H9 (cell line): Measurements from ENCODE around the gene CDH4. TPM values are rescaled to one million over a fixed set of nuclear protein-coding genes. Genes with fewer than 3 reads are reported as not detected.

Experiments used
- DNase-seq: peaks from one replicate; pipeline ENCODE4 v3.0.0-alpha.2; 2017
- H2AFZ ChIP-seq: one replicate; pipeline ENCODE4 v1.6.1; 2013; ENCODE audit warnings: mild to moderate bottlenecking, low read length, control low read depth, moderate library complexity
- H2AK5ac ChIP-seq: 2 replicates; pipeline ENCODE4 v1.6.1; 2013; ENCODE audit warnings: low read length, control low read depth, mixed read lengths; ENCODE audit not compliant: insufficient read length
- H2BK120ac ChIP-seq: one replicate; pipeline ENCODE4 v1.6.1; 2013; ENCODE audit warnings: low read depth, mild to moderate bottlenecking, low read length, control low read depth, inconsistent platforms; ENCODE audit not compliant: poor library complexity, severe bottlenecking
- H2BK12ac ChIP-seq: 2 replicates; pipeline ENCODE4 v1.6.1; 2013; ENCODE audit warnings: low read length, control low read depth, mixed read lengths, low read depth; ENCODE audit not compliant: insufficient read length
- H2BK15ac ChIP-seq: 2 replicates; pipeline ENCODE4 v1.6.1; 2013; ENCODE audit warnings: low read depth, low read length, control low read depth
- H2BK20ac ChIP-seq: one replicate; pipeline ENCODE4 v1.6.1; 2013; ENCODE audit warnings: low read depth, mild to moderate bottlenecking, low read length, control low read depth, inconsistent platforms; ENCODE audit not compliant: poor library complexity, severe bottlenecking
- H2BK5ac ChIP-seq: 2 replicates; pipeline ENCODE4 v1.6.1; 2013; ENCODE audit warnings: low read length, control low read depth, mixed read lengths; ENCODE audit not compliant: insufficient read length
- H3K14ac ChIP-seq: 2 replicates; pipeline ENCODE4 v1.6.1; 2013; ENCODE audit warnings: low read length, control low read depth; ENCODE audit not compliant: insufficient read depth
- H3K18ac ChIP-seq: 2 replicates; pipeline ENCODE4 v1.6.1; 2013; ENCODE audit warnings: low read depth, mild to moderate bottlenecking, mixed read lengths, low read length, control low read depth; ENCODE audit not compliant: insufficient read length
- H3K23ac ChIP-seq: 2 replicates; pipeline ENCODE4 v1.6.1; 2013; ENCODE audit warnings: low read length, control low read depth, mixed read lengths, low read depth; ENCODE audit not compliant: insufficient read length
- H3K23me2 ChIP-seq: 2 replicates; pipeline ENCODE4 v1.6.1; 2013; ENCODE audit warnings: low read depth, mild to moderate bottlenecking, mixed read lengths, low read length, control low read depth; ENCODE audit not compliant: insufficient read length, poor library complexity, severe bottlenecking
- H3K27ac ChIP-seq: 2 replicates; pipeline ENCODE4 v1.5.1; 2013; ENCODE audit warnings: low read length, control low read depth, mixed read lengths, low read depth; ENCODE audit not compliant: insufficient read length
- H3K27me3 ChIP-seq: 2 replicates; pipeline ENCODE4 v1.6.1; 2013; ENCODE audit warnings: low read length, control low read depth, inconsistent platforms; ENCODE audit not compliant: insufficient read depth
- H3K4ac ChIP-seq: 2 replicates; pipeline ENCODE4 v1.6.1; 2013; ENCODE audit warnings: low read depth, mild to moderate bottlenecking, control low read depth, inconsistent platforms, low read length, moderate library complexity
- H3K4me1 ChIP-seq: 2 replicates; pipeline ENCODE4 v1.6.1; 2013; ENCODE audit warnings: low read length, control low read depth, inconsistent platforms; ENCODE audit not compliant: insufficient read depth
- H3K4me2 ChIP-seq: 2 replicates; pipeline ENCODE4 v1.6.1; 2013; ENCODE audit warnings: low read length, control low read depth, mixed read lengths; ENCODE audit not compliant: insufficient read length, insufficient read depth
- H3K56ac ChIP-seq: 2 replicates; pipeline ENCODE4 v1.6.1; 2013; ENCODE audit warnings: low read depth, mild to moderate bottlenecking, mixed read lengths, low read length, control low read depth; ENCODE audit not compliant: insufficient read length
- H3K79me1 ChIP-seq: 2 replicates; pipeline ENCODE4 v1.6.1; 2013; ENCODE audit warnings: low read depth, mild to moderate bottlenecking, moderate library complexity, low read length, control low read depth, inconsistent platforms; ENCODE audit not compliant: insufficient read depth, poor library complexity, severe bottlenecking
- H3K79me2 ChIP-seq: 2 replicates; pipeline ENCODE4 v1.6.1; 2013; ENCODE audit warnings: low read length, control low read depth, inconsistent platforms; ENCODE audit not compliant: insufficient read depth
- H3K9ac ChIP-seq: 2 replicates; pipeline ENCODE4 v1.6.1; 2013; ENCODE audit warnings: low read length, control low read depth, mixed read lengths; ENCODE audit not compliant: insufficient read length; ENCODE audit errors: extremely low read depth
- H3K9me3 ChIP-seq: one replicate; pipeline ENCODE4 v1.6.1; 2013; ENCODE audit warnings: low read depth, low read length, inconsistent platforms; ENCODE audit not compliant: control insufficient read depth
- H3T11ph ChIP-seq: one replicate; pipeline ENCODE4 v1.6.1; 2013; ENCODE audit warnings: mild to moderate bottlenecking, low read length, control low read depth, inconsistent platforms
- H4K20me1 ChIP-seq: one replicate; pipeline ENCODE4 v1.6.1; 2013; ENCODE audit not compliant: control insufficient read depth, insufficient read length, insufficient read depth
- H4K5ac ChIP-seq: 2 replicates; pipeline ENCODE4 v1.6.1; 2013; ENCODE audit warnings: low read depth, mild to moderate bottlenecking, mixed read lengths, low read length, control low read depth; ENCODE audit not compliant: insufficient read length
- H4K8ac ChIP-seq: replicated peaks from 2 replicates; pipeline ENCODE4 v1.6.1; 2013; ENCODE audit warnings: low read length, control low read depth, mixed read lengths, low read depth; ENCODE audit not compliant: insufficient read length
- H4K91ac ChIP-seq: 2 replicates; pipeline ENCODE4 v1.6.1; 2013; ENCODE audit warnings: low read depth, mild to moderate bottlenecking, moderate library complexity, mixed read lengths, low read length, control low read depth; ENCODE audit not compliant: insufficient read length
- H3K27ac Mint-ChIP-seq, 3 experiments: 2 replicates in 2 of 3; 3 replicates in 1 of 3; pipeline ENCODE4 v1.8.0; 2020 to 2021; ENCODE audit warnings: mixed read lengths in 3 of 3, mild to moderate bottlenecking in 1 of 3, moderate library complexity in 1 of 3
- H3K27me3 Mint-ChIP-seq: 2 replicates; pipeline ENCODE4 v1.8.0; 2021; ENCODE audit warnings: low read depth, mild to moderate bottlenecking, moderate library complexity, mixed read lengths
- H3K36me3 Mint-ChIP-seq, 3 experiments: 2 replicates in 2 of 3; 3 replicates in 1 of 3; pipeline ENCODE4 v1.8.0; 2020 to 2021; ENCODE audit warnings: low read depth in 3 of 3, mixed read lengths in 3 of 3; ENCODE audit not compliant: insufficient read depth in 1 of 3
- H3K4me1 Mint-ChIP-seq, 2 experiments: 2 replicates each; pipeline ENCODE4 v1.8.0; 2020; ENCODE audit warnings: mixed read lengths in 2 of 2
- H3K4me3 Mint-ChIP-seq, 2 experiments: 2 replicates in 1 of 2; 3 replicates in 1 of 2; pipeline ENCODE4 v1.8.0; 2020 to 2021; ENCODE audit warnings: mild to moderate bottlenecking in 2 of 2, mixed read lengths in 2 of 2, moderate library complexity in 1 of 2
- H3K9me3 Mint-ChIP-seq, 2 experiments: 2 replicates in 1 of 2; 3 replicates in 1 of 2; pipeline ENCODE4 v1.8.0; 2020; ENCODE audit warnings: mild to moderate bottlenecking in 2 of 2, mixed read lengths in 2 of 2, moderate library complexity in 1 of 2
- CTCF ChIP-seq: fragments of 200-600 bp; sonication (generic); conservative IDR thresholded peaks from 3 replicates; pipeline ENCODE4 v1.8.0; 2021; ENCODE audit warnings: antibody characterized with exemption, mild to moderate bottlenecking
- WGBS: extraction: QIAGEN DNeasy Blood & Tissue Kit; methylation state at CpG from one replicate; pipeline ENCODE4 v1.1.7; 2013; ENCODE audit warnings: missing lambda C conversion rate, low lambda C conversion rate, mixed read lengths; ENCODE audit not compliant: insufficient read length; ENCODE audit errors: extremely low coverage; 5-methylcytosine and 5-hydroxymethylcytosine counted together
- total RNA-seq: library from RNA; stranded (reverse); gene quantifications from 2 replicates; pipeline ENCODE4 v1.2.1, GENCODE V29; 2021

The CDH4 gene
- total RNA-seq, 1 experiment from 2014 or later: 3.0 TPM

GRCh38 chr20:61411743-61412142, 159.7 kb downstream of the CDH4 start:
- TF ChIP-seq CTCF: no peak
- H3K79me2 ChIP-seq: no peaks in the 10 kb centered on the region
- Mint-ChIP-seq H3K4me1 (peaks cover 2 to 6% of the 10 kb centered on the region in 2 experiments; a peak in 3 of 4 replicates), H3K36me3 (peaks cover 0 to 12% (median 2%) of the 10 kb centered on the region in 3 experiments; a peak in 6 of 7 replicates), H3K27ac (no peak overlapping the region), H3K9me3 (peaks cover 8 to 9% of the 10 kb centered on the region in 2 experiments), H3K27me3 (peaks cover 50% of the 10 kb centered on the region), H3K4me3 (no peak overlapping the region)
- no peak overlapping the region for H2BK15ac ChIP-seq
- no peak overlapping the region for H3K27ac ChIP-seq
- no peak overlapping the region for H3K23ac ChIP-seq
- no peak overlapping the region for H3K4me2 ChIP-seq
- H3K9ac ChIP-seq: no peak overlapping the region
- no peak overlapping the region for H2BK20ac ChIP-seq
- H2AFZ ChIP-seq: no peak overlapping the region
- no peak overlapping the region for H2BK120ac ChIP-seq
- no CpG with 5 or more reads among the region's 4 CpGs for WGBS
- no peak overlapping the region for H3K56ac ChIP-seq
- no peak for DNase-seq
- peaks cover 4% of the 10 kb centered on the region; the same call in 1 of the 2 replicates for H3K27me3 ChIP-seq
- no peaks in the 10 kb centered on the region for H4K20me1 ChIP-seq
- no peak overlapping the region for H4K91ac ChIP-seq
- H3K23me2 ChIP-seq: no peaks in the 10 kb centered on the region
- H3K9me3 ChIP-seq: no peaks in the 10 kb centered on the region
- no peak overlapping the region for H3T11ph ChIP-seq
- no peak overlapping the region; the same call in 1 of the 2 replicates for H3K14ac ChIP-seq
- no peaks in the 10 kb centered on the region for H3K4me1 ChIP-seq
- no peak overlapping the region for H4K5ac ChIP-seq
- H2BK12ac ChIP-seq: no peak overlapping the region
- H3K79me1 ChIP-seq: no peaks in the 10 kb centered on the region
- H2AK5ac ChIP-seq: no peak overlapping the region
- H2BK5ac ChIP-seq: no peak overlapping the region
- no peak overlapping the region for H4K8ac ChIP-seq
- H3K4ac ChIP-seq: no peak overlapping the region
- H3K18ac ChIP-seq: no peak overlapping the region
